GM12801 (cell line): Measurements from ENCODE around the gene LYPD6B.
A peak's percentile ranks its signal among the peaks of the same experiment; 100 is the strongest.

Source experiments
- TF ChIP-seq, protein P1 (sequence below): IDR thresholded peaks from one replicate; pipeline ENCODE4 v1.5.1; 2011; ENCODE audit warnings: control low read depth; ENCODE audit not compliant: insufficient read length; ENCODE audit errors: extremely low read depth

LYPD6B gene

DNA sequence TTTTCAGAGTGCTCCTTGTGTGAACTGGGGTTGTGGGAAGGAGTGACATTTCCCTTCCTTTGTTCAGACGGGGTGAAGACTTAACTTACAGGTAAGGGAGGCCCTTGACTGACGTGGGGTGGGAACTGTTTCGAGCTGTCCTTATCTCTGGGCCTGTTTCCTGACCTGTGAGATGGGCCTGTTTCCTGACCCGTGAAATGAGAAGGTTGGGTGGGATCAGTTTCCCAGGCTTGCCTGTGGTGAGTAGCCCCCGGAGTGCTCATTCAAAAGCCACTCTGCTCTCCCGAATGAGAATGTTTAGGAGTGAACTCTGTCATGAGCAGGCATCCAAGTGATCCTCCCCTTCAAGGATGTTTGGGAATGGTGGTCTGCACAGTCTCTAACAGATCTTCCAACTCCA, 4.1 kb upstream of the LYPD6B start:
- TF ChIP-seq, protein P1, sequence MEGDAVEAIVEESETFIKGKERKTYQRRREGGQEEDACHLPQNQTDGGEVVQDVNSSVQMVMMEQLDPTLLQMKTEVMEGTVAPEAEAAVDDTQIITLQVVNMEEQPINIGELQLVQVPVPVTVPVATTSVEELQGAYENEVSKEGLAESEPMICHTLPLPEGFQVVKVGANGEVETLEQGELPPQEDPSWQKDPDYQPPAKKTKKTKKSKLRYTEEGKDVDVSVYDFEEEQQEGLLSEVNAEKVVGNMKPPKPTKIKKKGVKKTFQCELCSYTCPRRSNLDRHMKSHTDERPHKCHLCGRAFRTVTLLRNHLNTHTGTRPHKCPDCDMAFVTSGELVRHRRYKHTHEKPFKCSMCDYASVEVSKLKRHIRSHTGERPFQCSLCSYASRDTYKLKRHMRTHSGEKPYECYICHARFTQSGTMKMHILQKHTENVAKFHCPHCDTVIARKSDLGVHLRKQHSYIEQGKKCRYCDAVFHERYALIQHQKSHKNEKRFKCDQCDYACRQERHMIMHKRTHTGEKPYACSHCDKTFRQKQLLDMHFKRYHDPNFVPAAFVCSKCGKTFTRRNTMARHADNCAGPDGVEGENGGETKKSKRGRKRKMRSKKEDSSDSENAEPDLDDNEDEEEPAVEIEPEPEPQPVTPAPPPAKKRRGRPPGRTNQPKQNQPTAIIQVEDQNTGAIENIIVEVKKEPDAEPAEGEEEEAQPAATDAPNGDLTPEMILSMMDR = no peak

DNA sequence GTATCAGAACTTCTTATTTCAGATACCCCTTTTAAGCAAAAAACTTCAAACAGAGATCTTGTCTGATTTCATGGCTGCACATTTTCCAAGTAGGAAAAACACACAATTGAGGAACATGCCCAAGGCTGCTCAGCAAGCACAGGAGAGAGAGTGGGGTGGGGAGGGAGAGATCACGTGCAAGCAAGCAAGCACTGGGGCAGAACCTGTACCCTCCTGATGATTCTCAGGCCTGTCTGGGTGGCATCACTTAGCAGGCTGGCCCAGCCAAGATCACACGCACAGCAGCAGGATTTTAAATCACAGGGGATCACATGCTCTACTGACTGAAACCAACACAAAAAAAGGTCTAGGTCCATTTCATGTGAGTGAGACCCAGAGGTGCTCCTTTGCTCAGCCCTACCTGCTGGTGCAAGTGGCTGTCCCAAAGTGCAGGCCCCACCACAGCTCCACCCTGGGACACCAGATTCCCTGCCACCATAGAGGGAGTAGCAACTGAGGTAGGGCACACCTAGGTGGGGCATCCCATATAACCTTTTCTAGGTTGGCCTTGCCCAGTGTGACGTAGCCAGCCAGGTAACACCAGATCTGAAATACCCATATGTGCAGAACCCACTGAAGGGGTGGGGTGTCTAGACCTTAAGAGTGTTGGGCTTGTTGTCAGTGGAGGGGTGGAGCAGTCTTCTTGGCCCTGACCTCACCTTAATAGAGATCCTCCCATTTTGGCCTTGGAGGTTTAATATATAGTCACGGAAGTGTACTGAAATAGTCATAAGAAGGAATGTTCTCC, 1.8 kb upstream of the LYPD6B start:
- TF ChIP-seq, protein P1 = no peak

DNA sequence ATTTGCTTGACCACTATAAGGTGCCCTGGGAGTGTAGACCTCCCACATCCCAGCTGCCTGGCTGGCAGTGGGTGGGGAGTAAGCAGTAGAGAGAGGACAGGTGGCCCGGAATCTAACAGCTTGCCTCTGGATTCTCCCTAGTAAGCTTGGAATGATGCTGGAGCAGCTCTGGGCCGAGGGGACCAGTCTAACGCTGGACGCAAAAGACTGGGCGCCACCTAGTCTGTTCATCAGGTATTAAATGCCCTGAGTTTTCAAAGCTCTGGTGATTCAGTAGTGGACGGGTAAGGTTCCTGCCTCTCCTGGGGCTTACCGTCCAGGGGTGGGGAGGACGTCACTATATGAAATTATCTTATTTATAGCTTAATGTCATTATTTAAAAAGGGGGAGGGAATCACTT, 648 bp upstream of the LYPD6B start:
- TF ChIP-seq, protein P1 = no peak

DNA sequence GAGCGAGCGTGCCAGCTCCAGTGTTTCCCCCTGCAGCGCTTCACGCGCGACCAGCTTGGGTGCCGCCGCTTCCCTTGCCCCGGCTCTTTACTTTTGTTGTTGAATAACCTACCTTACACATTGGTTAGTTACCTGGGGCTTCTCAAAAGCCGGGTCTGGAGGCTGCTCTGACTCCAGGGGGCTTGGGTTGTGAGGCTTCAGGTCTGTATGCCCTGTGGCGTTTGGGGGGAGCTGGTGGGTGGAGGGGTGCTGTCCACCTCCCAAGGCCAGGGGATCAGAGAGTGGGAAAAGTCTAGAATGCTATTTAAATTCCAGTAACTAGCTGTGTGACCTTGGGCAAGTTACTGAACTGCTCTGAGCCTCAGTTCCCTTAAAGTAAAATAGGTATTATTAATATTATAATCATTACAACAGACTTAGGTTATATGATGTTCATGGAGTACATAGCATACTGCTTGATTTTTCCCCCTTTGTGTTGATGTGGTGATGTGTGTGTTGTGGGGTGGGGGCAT, 770 bp downstream of the LYPD6B start:
- TF ChIP-seq, protein P1 = no peak

DNA sequence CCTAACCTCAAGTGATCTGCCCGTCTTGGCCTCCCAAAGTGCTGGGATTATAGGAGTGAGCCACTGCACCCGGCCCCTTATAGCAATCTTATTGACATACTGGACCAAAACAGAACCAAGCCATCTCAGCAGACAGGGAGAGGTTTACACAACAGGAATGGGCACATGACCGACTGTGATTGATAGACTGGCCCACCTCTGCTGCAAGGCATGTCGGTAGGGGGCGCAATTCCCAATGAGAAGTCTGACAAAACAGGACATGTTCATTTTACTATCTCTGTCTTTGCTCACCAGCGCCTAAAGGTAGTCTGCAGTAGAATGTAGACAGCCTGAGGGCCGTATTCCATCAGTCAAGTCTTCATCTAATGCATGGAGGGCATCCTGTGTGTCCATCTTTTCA, 2.0 kb downstream of the LYPD6B start:
- TF ChIP-seq, protein P1 = peak; percentile 40

DNA sequence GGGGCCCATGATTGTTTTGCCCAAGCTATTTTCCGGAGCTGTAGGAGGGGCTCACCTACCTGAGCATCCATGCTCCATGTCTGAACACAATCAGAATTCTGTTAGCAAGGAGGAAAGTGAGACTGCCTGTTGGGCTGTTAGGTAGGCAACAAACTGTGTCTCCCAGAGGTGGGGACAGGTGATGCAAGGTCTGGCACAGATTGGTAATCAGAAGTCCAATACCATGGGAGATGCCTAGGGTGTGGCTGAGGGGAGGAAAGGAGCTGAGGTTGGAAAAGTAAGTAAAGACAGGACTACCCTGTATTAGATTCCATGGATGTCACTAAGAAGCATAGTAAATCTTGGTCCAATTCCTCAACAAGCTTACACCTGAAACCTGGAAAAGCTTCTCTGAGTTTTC, 3.0 kb downstream of the LYPD6B start:
- TF ChIP-seq, protein P1 = no peak

DNA sequence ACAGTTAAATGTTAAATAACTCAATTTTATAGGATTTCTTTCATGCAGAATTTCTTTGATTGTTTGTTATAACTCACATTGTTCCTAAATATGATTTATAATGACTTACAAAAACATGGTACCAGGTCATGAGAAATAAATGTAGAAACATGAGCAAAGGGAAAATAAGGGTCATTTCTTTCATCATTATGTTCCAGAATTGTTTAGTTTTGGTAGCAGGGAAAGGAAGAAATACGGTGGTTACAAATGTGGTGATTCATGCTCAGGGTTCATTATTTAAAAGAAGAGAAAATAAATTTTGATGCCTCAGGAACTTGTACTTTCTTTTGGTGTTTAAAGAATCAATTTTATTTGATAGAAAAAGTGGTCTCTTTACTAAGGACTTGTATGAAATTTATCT, 4.4 kb downstream of the LYPD6B start:
- TF ChIP-seq, protein P1 = no peak
